Subcutaneous adipose tissue (tissue), 4 donors: ENCODE measurements around the gene MMP24OS. TPM values are rescaled to one million over a fixed set of nuclear protein-coding genes. Genes with fewer than 3 reads are reported as not detected.

Experiments
- CTCF ChIP-seq: fragments of 450-650 bp; IDR thresholded peaks from one replicate; pipeline ENCODE4 v1.5.1; 2016; ENCODE audit warnings: low read depth, mild to moderate bottlenecking, control low read depth, antibody characterized with exemption, moderate library complexity
- total RNA-seq, 4 donors: library from RNA; depleted of rRNA; stranded (reverse); fragments of >200 nt; gene quantifications; one replicate each; pipeline ENCODE4 v1.1.0, GENCODE V29; 2016

The MMP24OS gene
- total RNA-seq, 4 donors from 2014 or later, result 27.5 to 56.5 (median 31.6) TPM

GRCh38 chr20:35293303-35294292, 15.7 kb upstream of the MMP24OS start:
- TF ChIP-seq CTCF, result no peak

GRCh38 chr20:35292504-35293285, 14.8 kb upstream of the MMP24OS start:
- no peak for TF ChIP-seq CTCF

- TF ChIP-seq CTCF, result no peak
Measured at GRCh38 chr20:35291654-35292503, 14.0 kb upstream of the MMP24OS start, which contains the start of gene FAM83C. FAM83C (minus strand) TSS chr20:35292425; CDS start chr20:35292304, 121 bp downstream.

- TF ChIP-seq CTCF, result no peak
Measured at GRCh38 chr20:35290887-35291417, 13.0 kb upstream of the MMP24OS start.

- TF ChIP-seq CTCF, result no peak
Measured at GRCh38 chr20:35290186-35290886, 12.4 kb upstream of the MMP24OS start.

- TF ChIP-seq CTCF, result no peak
Measured at GRCh38 chr20:35288325-35289060, 10.6 kb upstream of the MMP24OS start.
